HEK293 (cell line): ENCODE data around the gene VAT1L.

Experiments used
- CTCF ChIA-PET: fragments of 350-600 bp; formaldehyde crosslinking; extraction: SDS; loops from one replicate; lab custom pipeline; 2021; ENCODE audit warnings: antibody characterized with exemption; lab: Yijun Ruan, JAX
- POLR2A ChIA-PET: fragments of 300-600 bp; formaldehyde crosslinking; extraction: SDS; loops from one replicate; lab custom pipeline; 2020; ENCODE audit warnings: antibody characterized with exemption, inconsistent platforms; lab: Yijun Ruan, JAX
- H3K27ac ChIP-seq: fragments of 200-500 bp; sonication (Bioruptor generic); 2 replicates; pipeline ENCODE4 v1.5.1; 2014; ENCODE audit warnings: low read depth, low read length, control low read depth, inconsistent platforms; ENCODE audit errors: extremely low read depth
- H3K36me3 ChIP-seq, 2 experiments: fragments of 200-500 bp in 1 of 2; sonication (Bioruptor generic) in 1 of 2; 1 replicate in 1 of 2; 2 replicates in 1 of 2; pipeline ENCODE4 v1.5.1; 2014 to 2017; ENCODE audit warnings: inconsistent platforms in 2 of 2, low read length in 2 of 2; ENCODE audit not compliant: control insufficient read depth in 2 of 2, insufficient read depth in 1 of 2
- H3K4me1 ChIP-seq: fragments of 200-500 bp; sonication (Bioruptor generic); 2 replicates; pipeline ENCODE4 v1.5.1; 2014; ENCODE audit warnings: mild to moderate bottlenecking, low read length, inconsistent platforms; ENCODE audit not compliant: control insufficient read depth, insufficient read depth
- H3K4me3 ChIP-seq: 2 replicates; pipeline ENCODE4 v1.5.1; 2011; ENCODE audit warnings: low read depth, mild to moderate bottlenecking, control low read depth, low read length, moderate library complexity
- H3K9me3 ChIP-seq: fragments of 200-500 bp; sonication (Bioruptor generic); 2 replicates; pipeline ENCODE4 v1.5.1; 2014; ENCODE audit warnings: low read depth, low read length, inconsistent platforms; ENCODE audit not compliant: control insufficient read depth, insufficient read depth
- KLF7 ChIP-seq: fragments of 450-650 bp; formaldehyde crosslinking; IDR thresholded peaks from 2 replicates; pipeline ENCODE4 v1.5.1; 2016; ENCODE audit warnings: missing biosample characterization, missing genetic modification characterization, borderline replicate concordance
- OSR2 ChIP-seq: fragments of 450-650 bp; formaldehyde crosslinking; IDR thresholded peaks from 2 replicates; pipeline ENCODE4 v1.5.1; 2016; ENCODE audit warnings: missing biosample characterization, missing genetic modification characterization
- SP3 ChIP-seq: fragments of 450-650 bp; formaldehyde crosslinking; IDR thresholded peaks from 2 replicates; pipeline ENCODE4 v1.5.1; 2016; ENCODE audit warnings: missing biosample characterization, missing genetic modification characterization
- YY2 ChIP-seq: fragments of 450-650 bp; formaldehyde crosslinking; IDR thresholded peaks from 2 replicates; pipeline ENCODE4 v1.5.1; 2016; ENCODE audit warnings: missing biosample characterization, missing genetic modification characterization
- ZNF10 ChIP-seq: fragments of 450-650 bp; formaldehyde crosslinking; IDR thresholded peaks from 2 replicates; pipeline ENCODE4 v1.5.1; 2017; ENCODE audit warnings: missing biosample characterization, missing genetic modification characterization
- ZNF157 ChIP-seq: fragments of 450-650 bp; formaldehyde crosslinking; IDR thresholded peaks from 2 replicates; pipeline ENCODE4 v1.5.1; 2016; ENCODE audit warnings: missing biosample characterization, missing genetic modification characterization
- ZNF2 ChIP-seq: fragments of 450-650 bp; formaldehyde crosslinking; IDR thresholded peaks from 2 replicates; pipeline ENCODE4 v1.5.1; 2016; ENCODE audit warnings: missing biosample characterization, missing genetic modification characterization
- ZNF423 ChIP-seq: fragments of 450-650 bp; formaldehyde crosslinking; IDR thresholded peaks from 2 replicates; pipeline ENCODE4 v1.5.1; 2016; ENCODE audit warnings: missing biosample characterization, missing genetic modification characterization
- ZNF600 ChIP-seq: fragments of 450-650 bp; formaldehyde crosslinking; IDR thresholded peaks from 2 replicates; pipeline ENCODE4 v1.5.1; 2016; ENCODE audit warnings: missing biosample characterization, missing genetic modification characterization
- ZNF843 ChIP-seq: fragments of 450-650 bp; formaldehyde crosslinking; IDR thresholded peaks from 2 replicates; pipeline ENCODE4 v1.5.1; 2016; ENCODE audit warnings: missing biosample characterization, missing genetic modification characterization
- ZSCAN16 ChIP-seq: fragments of 450-650 bp; formaldehyde crosslinking; IDR thresholded peaks from 2 replicates; pipeline ENCODE4 v1.5.1; 2016; ENCODE audit warnings: missing biosample characterization, missing genetic modification characterization
- ZXDB ChIP-seq: fragments of 450-650 bp; formaldehyde crosslinking; IDR thresholded peaks from 2 replicates; pipeline ENCODE4 v1.5.1; 2016; ENCODE audit warnings: missing biosample characterization, missing genetic modification characterization
- TF ChIP-seq, protein P1 (sequence below): fragments of 450-650 bp; IDR thresholded peaks from 2 replicates; pipeline ENCODE4 v1.5.1; 2018; ENCODE audit warnings: missing biosample characterization, mild to moderate bottlenecking, missing genetic modification characterization
- TF ChIP-seq, protein P2 (sequence below): fragments of 450-650 bp; formaldehyde crosslinking; IDR thresholded peaks from 2 replicates; pipeline ENCODE4 v1.5.1; 2016; ENCODE audit warnings: missing biosample characterization, missing genetic modification characterization
- TF ChIP-seq, protein P3 (sequence below): fragments of 450-650 bp; formaldehyde crosslinking; IDR thresholded peaks from 2 replicates; pipeline ENCODE4 v1.5.1; 2017; ENCODE audit warnings: missing biosample characterization, missing genetic modification characterization
- TF ChIP-seq, protein P4 (sequence below): IDR thresholded peaks from 2 replicates; pipeline ENCODE4 v1.6.1; 2011; ENCODE audit warnings: mild to moderate bottlenecking, low read depth, low read length, borderline replicate concordance
- TF ChIP-seq, protein P5 (sequence below): fragments of 450-650 bp; formaldehyde crosslinking; IDR thresholded peaks from 2 replicates; pipeline ENCODE4 v1.5.1; 2017; ENCODE audit warnings: missing biosample characterization, missing genetic modification characterization

Gene VAT1L

DNA sequence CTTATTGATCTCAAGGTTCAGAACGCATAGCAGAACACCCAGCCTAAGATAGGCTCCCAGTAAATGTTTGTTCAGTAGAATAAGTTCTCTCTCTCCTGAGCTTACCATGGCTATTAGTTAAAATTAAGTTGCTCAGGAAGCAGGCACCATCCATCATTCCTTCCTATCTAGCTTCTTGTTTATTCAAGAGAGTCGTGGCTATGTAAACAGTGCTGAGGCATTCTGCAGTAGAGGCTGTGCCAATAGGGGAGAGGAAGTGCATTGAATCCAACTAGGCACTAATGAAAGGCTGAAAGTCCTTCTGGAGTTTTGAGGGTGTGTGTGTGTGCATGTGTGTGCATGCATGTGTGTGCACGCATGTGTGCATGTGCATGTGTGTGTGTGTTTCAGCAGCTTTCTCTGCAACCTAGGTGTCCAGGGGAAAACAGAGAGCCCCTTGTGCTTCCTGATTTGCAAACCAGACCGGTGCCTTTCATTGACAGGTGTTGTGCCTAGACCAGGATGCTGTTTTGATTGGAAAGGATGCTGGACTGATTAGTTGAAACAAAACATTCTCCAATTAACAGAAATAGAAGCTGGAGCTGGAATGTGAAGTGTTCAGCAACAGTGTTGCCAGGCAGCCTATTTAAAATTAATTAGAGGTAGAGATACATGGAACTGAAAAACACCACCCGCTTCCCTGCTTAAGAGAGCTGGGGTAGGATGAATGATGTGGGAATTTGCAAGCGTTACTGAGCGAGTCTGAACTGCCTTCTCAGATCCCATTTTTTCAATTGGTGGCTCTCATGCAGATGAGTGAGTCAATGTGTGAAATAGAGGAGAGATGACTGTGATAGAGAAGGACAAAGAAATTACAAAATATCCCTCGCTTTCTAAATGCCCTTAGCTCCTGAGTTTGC is 130.7 kb downstream of the VAT1L start:
- Histone ChIP-seq H3K9me3 (no peaks in the 10 kb centered on the region), H3K27ac (peak overlapping the region; percentile 38; the same call in 1 of the 2 replicates), H3K4me1 (peaks cover 18% of the 10 kb centered on the region), H3K4me3 (no peak overlapping the region), H3K36me3 (no peaks in the 10 kb centered on the region)
- ChIA-PET CTCF (interaction anchor here (0.7 to 1.7 kb wide), 3 partner anchors 13 to 32 kb away, joined by 3 to 5 read pairs (median 3); no protein-coding TSS in a partner anchor), POLR2A (no interaction called here)
- TF ChIP-seq ZNF843 (tag by site-specific recombination) (0 out of 2 replicates have a peak, but pooled peaks have one; percentile 11), YY2 (no peak), ZXDB (tag by site-specific recombination) (peak; percentile 41; the same call in 1 of the 2 replicates), ZNF600 (0 out of 2 replicates have a peak, but pooled peaks have one; percentile 33), KLF7 (tag by site-specific recombination) (no peak), ZSCAN16 (tag by site-specific recombination) (no peak), ZNF2 (tag by site-specific recombination) (no peak), ZNF423 (tag by site-specific recombination) (no peak), SP3 (tag by site-specific recombination) (no peak), ZNF10 (tag by site-specific recombination) (no peak), OSR2 (tag by site-specific recombination) (peak; percentile 95), ZNF157 (tag by site-specific recombination) (no peak)
- TF ChIP-seq, protein P1, sequence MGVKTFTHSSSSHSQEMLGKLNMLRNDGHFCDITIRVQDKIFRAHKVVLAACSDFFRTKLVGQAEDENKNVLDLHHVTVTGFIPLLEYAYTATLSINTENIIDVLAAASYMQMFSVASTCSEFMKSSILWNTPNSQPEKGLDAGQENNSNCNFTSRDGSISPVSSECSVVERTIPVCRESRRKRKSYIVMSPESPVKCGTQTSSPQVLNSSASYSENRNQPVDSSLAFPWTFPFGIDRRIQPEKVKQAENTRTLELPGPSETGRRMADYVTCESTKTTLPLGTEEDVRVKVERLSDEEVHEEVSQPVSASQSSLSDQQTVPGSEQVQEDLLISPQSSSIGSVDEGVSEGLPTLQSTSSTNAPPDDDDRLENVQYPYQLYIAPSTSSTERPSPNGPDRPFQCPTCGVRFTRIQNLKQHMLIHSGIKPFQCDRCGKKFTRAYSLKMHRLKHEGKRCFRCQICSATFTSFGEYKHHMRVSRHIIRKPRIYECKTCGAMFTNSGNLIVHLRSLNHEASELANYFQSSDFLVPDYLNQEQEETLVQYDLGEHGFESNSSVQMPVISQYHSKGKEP (tag by site-specific recombination), result peak; percentile 88
- TF ChIP-seq, protein P2, sequence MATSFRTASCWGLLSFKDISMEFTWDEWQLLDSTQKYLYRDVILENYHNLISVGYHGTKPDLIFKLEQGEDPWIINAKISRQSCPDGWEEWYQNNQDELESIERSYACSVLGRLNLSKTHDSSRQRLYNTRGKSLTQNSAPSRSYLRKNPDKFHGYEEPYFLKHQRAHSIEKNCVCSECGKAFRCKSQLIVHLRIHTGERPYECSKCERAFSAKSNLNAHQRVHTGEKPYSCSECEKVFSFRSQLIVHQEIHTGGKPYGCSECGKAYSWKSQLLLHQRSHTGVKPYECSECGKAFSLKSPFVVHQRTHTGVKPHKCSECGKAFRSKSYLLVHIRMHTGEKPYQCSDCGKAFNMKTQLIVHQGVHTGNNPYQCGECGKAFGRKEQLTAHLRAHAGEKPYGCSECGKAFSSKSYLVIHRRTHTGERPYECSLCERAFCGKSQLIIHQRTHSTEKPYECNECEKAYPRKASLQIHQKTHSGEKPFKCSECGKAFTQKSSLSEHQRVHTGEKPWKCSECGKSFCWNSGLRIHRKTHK (tag by site-specific recombination), result no peak
- TF ChIP-seq, protein P3, sequence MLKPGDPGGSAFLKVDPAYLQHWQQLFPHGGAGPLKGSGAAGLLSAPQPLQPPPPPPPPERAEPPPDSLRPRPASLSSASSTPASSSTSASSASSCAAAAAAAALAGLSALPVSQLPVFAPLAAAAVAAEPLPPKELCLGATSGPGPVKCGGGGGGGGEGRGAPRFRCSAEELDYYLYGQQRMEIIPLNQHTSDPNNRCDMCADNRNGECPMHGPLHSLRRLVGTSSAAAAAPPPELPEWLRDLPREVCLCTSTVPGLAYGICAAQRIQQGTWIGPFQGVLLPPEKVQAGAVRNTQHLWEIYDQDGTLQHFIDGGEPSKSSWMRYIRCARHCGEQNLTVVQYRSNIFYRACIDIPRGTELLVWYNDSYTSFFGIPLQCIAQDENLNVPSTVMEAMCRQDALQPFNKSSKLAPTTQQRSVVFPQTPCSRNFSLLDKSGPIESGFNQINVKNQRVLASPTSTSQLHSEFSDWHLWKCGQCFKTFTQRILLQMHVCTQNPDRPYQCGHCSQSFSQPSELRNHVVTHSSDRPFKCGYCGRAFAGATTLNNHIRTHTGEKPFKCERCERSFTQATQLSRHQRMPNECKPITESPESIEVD (tag by site-specific recombination), result peak; percentile 14; the same call in 1 of the 2 replicates
- TF ChIP-seq, protein P4, sequence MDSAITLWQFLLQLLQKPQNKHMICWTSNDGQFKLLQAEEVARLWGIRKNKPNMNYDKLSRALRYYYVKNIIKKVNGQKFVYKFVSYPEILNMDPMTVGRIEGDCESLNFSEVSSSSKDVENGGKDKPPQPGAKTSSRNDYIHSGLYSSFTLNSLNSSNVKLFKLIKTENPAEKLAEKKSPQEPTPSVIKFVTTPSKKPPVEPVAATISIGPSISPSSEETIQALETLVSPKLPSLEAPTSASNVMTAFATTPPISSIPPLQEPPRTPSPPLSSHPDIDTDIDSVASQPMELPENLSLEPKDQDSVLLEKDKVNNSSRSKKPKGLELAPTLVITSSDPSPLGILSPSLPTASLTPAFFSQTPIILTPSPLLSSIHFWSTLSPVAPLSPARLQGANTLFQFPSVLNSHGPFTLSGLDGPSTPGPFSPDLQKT, result no peak
- TF ChIP-seq, protein P5, sequence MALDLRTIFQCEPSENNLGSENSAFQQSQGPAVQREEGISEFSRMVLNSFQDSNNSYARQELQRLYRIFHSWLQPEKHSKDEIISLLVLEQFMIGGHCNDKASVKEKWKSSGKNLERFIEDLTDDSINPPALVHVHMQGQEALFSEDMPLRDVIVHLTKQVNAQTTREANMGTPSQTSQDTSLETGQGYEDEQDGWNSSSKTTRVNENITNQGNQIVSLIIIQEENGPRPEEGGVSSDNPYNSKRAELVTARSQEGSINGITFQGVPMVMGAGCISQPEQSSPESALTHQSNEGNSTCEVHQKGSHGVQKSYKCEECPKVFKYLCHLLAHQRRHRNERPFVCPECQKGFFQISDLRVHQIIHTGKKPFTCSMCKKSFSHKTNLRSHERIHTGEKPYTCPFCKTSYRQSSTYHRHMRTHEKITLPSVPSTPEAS (tag by site-specific recombination), result peak; percentile 94
